Left cardiac atrium (tissue), 4 donors: Measurements from ENCODE around the gene NLGN4X. TPM values are rescaled to one million over a fixed set of nuclear protein-coding genes. Genes with fewer than 3 reads are reported as not detected.
"Not testable (repeated sequence)": the region's sequence is repeated elsewhere in the genome, so short reads cannot be mapped to it uniquely, and the experiment has no call there.

Experiments used
- ATAC-seq, 2 donors: fragments of 200-7000 bp; cut with Tn5 transposase; one replicate each; pipeline ENCODE4 v1.9.1; 2020; ENCODE audit warnings: mild to moderate bottlenecking in 2 of 2, moderate library complexity in 2 of 2
- DNase-seq: peaks from one replicate; pipeline ENCODE4 v3.0.0-alpha.2; 2020
- intact Hi-C, 2 donors: fragments of 100-400 bp; cut with DNase I; formaldehyde crosslinking; loops; one replicate each; pipeline versions ENCODE4 v1.14.1 to v1.15.1; 2022 to 2023
- total RNA-seq, 2 donors: library from RNA; stranded (reverse); fragmentation: NEBNext Ultra II Directional; extraction: Animal tissue kit (Norgen Biotek cat#: 25700); gene quantifications; one replicate each; pipeline ENCODE4 v1.2.1, GENCODE V29; 2021
- donor health status: DM: no; HTN: yes; CAD: no.
- donor health status: DM: no; HTN: yes; CAD: no; lungs with severe emphysema.
- donor health status: DM: yes; HTN: yes; CAD: no.
- donor health status: Dilated cardiomyopathy.

NLGN4X gene
- total RNA-seq, 2 donors from 2014 or later = 5.4 to 6.4 TPM

DNA sequence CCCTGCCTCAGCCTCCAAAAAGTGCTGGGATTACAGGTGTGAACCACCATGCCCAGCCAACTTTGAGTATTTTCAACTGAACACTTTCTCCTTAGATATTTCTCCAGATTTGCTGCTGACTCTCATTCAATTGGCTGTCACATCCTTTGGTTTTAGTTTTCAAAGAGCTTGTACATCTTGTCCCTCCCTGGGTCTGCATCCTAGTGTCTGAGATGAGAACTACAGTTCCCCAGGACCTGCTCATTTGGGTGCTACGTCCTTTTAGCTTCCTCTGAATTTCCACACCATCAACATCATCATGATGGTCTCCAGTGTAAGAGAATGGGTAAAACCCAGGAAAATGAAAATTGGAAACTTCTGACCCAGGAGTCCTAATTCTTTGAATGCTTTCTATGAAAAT, 312.9 kb downstream of the NLGN4X start:
- no peak for ATAC-seq
- no peak for DNase-seq
- intact Hi-C loops = no loop called here

- DNase-seq (no peak), ATAC-seq (no peak)
- intact Hi-C loops = no loop called here
Observed at GRCh38 chrX:5907207-5907606, 321.5 kb downstream of the NLGN4X start.

DNA sequence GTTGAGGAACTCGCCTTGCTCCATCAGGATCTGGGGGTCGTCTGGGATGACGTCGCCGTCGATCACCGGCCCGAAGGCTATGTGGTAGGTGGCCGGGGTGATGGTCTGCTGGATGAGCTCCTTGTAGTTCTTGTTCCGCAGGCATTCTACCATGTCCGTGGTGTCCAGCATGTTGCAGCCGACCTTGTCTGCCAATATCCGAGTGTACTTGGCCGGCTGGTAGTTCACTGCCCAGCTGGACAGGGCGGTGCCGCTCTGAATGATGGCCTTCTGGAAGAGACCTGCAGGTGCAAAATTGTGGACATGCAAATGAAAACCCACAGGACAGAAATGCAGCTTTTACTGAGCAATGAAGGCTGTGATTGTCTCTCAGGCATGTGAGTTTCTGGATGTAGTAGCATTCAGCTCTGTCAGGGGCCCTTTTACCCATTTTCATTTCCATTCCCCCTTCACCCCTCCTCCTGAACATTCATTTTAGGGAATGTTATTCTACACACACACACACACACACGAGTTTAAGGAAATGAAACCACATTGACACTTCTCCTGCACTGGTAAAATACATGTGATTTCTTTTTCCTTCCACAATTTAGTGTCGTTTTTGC, 325.0 kb downstream of the NLGN4X start:
- intact Hi-C loops, ATAC-seq, DNase-seq: not testable (repeated sequence)

- intact Hi-C loops = no loop called here
- ATAC-seq (no peak), DNase-seq (no peak)
Observed at GRCh38 chrX:5898463-5898862, 330.2 kb downstream of the NLGN4X start.

GRCh38 chrX:5891378-5891777, 337.3 kb downstream of the NLGN4X start:
- ATAC-seq (no peak), DNase-seq (no peak)
- intact Hi-C loops = no loop called here

GRCh38 chrX:5876984-5877596, 351.6 kb downstream of the NLGN4X start:
- DNase-seq (no peak), ATAC-seq (no peak)
- intact Hi-C loops = no loop called here

- DNase-seq (no peak), ATAC-seq (no peak)
- intact Hi-C loops = no loop called here
Observed at GRCh38 chrX:5870238-5870637, 358.4 kb downstream of the NLGN4X start.

DNA sequence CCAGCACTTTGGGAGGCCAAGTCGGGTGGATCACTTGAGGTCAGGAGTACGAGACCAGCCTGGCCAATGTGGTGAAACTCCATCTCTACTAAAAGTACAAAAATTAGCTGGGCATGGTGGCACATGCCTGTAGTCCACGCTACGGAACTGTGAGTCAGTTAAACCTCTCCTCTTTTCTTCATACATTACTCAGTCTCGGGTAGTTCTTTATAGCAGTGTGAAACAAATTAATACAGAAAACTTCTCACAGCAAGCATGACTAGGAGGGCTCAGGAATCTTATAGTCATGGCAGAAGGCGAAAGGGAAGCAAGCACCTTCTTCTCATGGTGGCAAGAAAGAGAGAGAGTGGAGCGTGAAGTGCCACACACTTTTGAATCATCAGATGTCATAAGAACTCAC, 358.9 kb downstream of the NLGN4X start:
- intact Hi-C loops = no loop called here
- no peak for DNase-seq
- no peak for ATAC-seq

DNA sequence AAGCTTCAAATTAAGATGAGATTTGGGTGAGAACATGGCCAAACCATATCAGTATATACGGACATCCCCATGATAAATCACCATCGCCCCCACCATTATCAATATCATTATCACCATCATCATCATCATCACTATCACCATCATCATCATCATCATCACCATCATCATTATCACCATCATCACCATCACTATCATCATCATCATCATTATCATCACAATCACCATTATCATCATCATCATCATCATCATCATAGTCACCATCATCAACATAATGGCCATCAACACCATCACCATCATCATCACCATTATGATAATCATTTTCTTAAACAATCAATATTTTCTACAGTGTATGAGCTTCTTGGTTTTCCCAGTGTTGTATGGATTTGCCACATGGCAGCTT, 360.9 kb downstream of the NLGN4X start:
- no peak for ATAC-seq
- DNase-seq = no peak
- intact Hi-C loops = no loop called here

GRCh38 chrX:5857232-5857631, 371.4 kb downstream of the NLGN4X start:
- DNase-seq (no peak), ATAC-seq (no peak)
- intact Hi-C loops = no loop called here

- intact Hi-C loops = no loop called here
- ATAC-seq (no peak), DNase-seq (no peak)
Observed at GRCh38 chrX:5852941-5853340, 375.7 kb downstream of the NLGN4X start.

DNA sequence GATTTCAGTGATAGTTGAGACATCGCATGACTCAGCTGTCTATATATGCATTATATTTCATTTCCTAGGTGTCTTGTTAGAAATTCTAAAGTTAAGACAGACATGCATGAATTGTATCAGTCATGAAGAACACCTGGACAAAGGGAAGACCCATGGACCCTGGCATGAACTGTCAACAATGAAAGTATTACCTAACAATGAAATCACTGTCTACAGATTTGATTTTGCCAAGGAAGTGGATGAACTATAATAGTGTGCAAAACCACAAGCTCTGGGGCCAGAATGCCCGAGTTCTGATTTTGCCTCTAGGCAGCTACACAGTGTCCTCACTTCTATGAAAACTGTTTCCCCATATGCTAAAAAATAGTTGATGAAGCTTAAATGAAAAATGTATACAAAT, 386.1 kb downstream of the NLGN4X start:
- DNase-seq = no peak
- ATAC-seq = no peak
- intact Hi-C loops = no loop called here
